ENCODE results near the gene FIG4.

- TF ChIP-seq EZH2 (IDR thresholded peaks at IDR 0.05; ENCODE audit: low read length, missing control alignments): no peak
- TF ChIP-seq CTCF (conservative IDR thresholded peaks at IDR 0.05 in 1 of 2, IDR thresholded peaks at IDR 0.05 in 1 of 2; ENCODE audit: low read depth in 1 of 2, low read length in 2 of 2): no peak
Measured at GRCh38 chr6:109672839-109673238, 18.3 kb upstream of the FIG4 start.
